ENCODE data around the gene RP9.
"Not testable (repeated sequence)": the region's sequence is repeated elsewhere in the genome, so short reads cannot be mapped to it uniquely, and the experiment has no call there.

RP9 gene

GRCh38 chr7:33101906-33102305 is 7.3 kb downstream of the RP9 start:
- DNase-seq (ENCODE audit: low read depth, low spot score): no peak

- no peak for DNase-seq (ENCODE audit: low read depth, low spot score)
Observed at GRCh38 chr7:33100770-33101169, 8.4 kb downstream of the RP9 start.

GRCh38 chr7:33099154-33099940 is 9.9 kb downstream of the RP9 start:
- DNase-seq (ENCODE audit: low read depth, low spot score): no peak

GRCh38 chr7:33094745-33095275 is 14.4 kb downstream of the RP9 start:
- not testable (repeated sequence) for DNase-seq (ENCODE audit: low read depth, low spot score)

GRCh38 chr7:33093266-33093665 is 15.9 kb downstream of the RP9 start:
- DNase-seq (ENCODE audit: low read depth, low spot score): no peak

GRCh38 chr7:33091641-33092191 is 17.5 kb downstream of the RP9 start:
- DNase-seq (ENCODE audit: low read depth, low spot score): no peak

GRCh38 chr7:33091111-33091531 is 18.1 kb downstream of the RP9 start:
- DNase-seq (ENCODE audit: low read depth, low spot score): no peak

- no peak for DNase-seq (ENCODE audit: low read depth, low spot score)
Observed at GRCh38 chr7:33089142-33089541, 20.1 kb downstream of the RP9 start.

- no peak for DNase-seq (ENCODE audit: low read depth, low spot score)
Observed at GRCh38 chr7:33087858-33088257, 21.3 kb downstream of the RP9 start.

- DNase-seq (ENCODE audit: low read depth, low spot score): no peak
Observed at GRCh38 chr7:33087356-33087755, 21.8 kb downstream of the RP9 start.

GRCh38 chr7:33079763-33080690 is 29.2 kb downstream of the RP9 start:
- no peak for DNase-seq (ENCODE audit: low read depth, low spot score)

GRCh38 chr7:33079096-33079495 is 30.1 kb downstream of the RP9 start:
- no peak for DNase-seq (ENCODE audit: low read depth, low spot score)

- no peak for DNase-seq (ENCODE audit: low read depth, low spot score)
Observed at GRCh38 chr7:33076737-33077136, 32.5 kb downstream of the RP9 start.

- DNase-seq (ENCODE audit: low read depth, low spot score): no peak
Observed at GRCh38 chr7:33075818-33076518, 33.2 kb downstream of the RP9 start.

GRCh38 chr7:33073243-33073642 is 36.0 kb downstream of the RP9 start:
- no peak for DNase-seq (ENCODE audit: low read depth, low spot score)

- DNase-seq (ENCODE audit: low read depth, low spot score): no peak
Observed at GRCh38 chr7:33072471-33072870, 36.7 kb downstream of the RP9 start.

GRCh38 chr7:33070831-33071230 is 38.4 kb downstream of the RP9 start:
- DNase-seq (ENCODE audit: low read depth, low spot score): no peak

- DNase-seq (ENCODE audit: low read depth, low spot score): no peak
Observed at GRCh38 chr7:33070277-33070676, 38.9 kb downstream of the RP9 start.

GRCh38 chr7:33067921-33068320 is 41.3 kb downstream of the RP9 start:
- DNase-seq (ENCODE audit: low read depth, low spot score): no peak

GRCh38 chr7:33066771-33067170 is 42.4 kb downstream of the RP9 start:
- no peak for DNase-seq (ENCODE audit: low read depth, low spot score)

- no peak for DNase-seq (ENCODE audit: low read depth, low spot score)
Observed at GRCh38 chr7:33065981-33066380, 43.2 kb downstream of the RP9 start.
